ENCODE data around the gene RIPK1. TPM values are rescaled to one million over a fixed set of nuclear protein-coding genes. Genes with fewer than 3 reads are reported as not detected.

The RIPK1 gene
- total RNA-seq, 1 donor from 2014 or later = 14.7 TPM

- Mint-ChIP-seq H3K27me3 (no peaks in the 10 kb centered on the region), H3K4me3 (no peak overlapping the region), H3K36me3 (peaks cover 8% of the 10 kb centered on the region), H3K4me1 (ENCODE audit: unreplicated experiment) (peaks cover 19% of the 10 kb centered on the region), H3K27ac (no peak overlapping the region), H3K9me3 (no peaks in the 10 kb centered on the region)
- no peak for TF ChIP-seq CTCF (conservative IDR thresholded peaks at IDR 0.05)
- DNase-seq (ENCODE audit: extremely low spot score, unreplicated experiment) = no peak
Observed at GRCh38 chr6:3124667-3125066, 56.4 kb downstream of the RIPK1 start.

GRCh38 chr6:3125815-3126214, 57.5 kb downstream of the RIPK1 start:
- no peak for DNase-seq (ENCODE audit: extremely low spot score, unreplicated experiment)
- no peaks in the 10 kb centered on the region for H3K9me3 Mint-ChIP-seq
- peaks cover 11% of the 10 kb centered on the region for H3K4me1 Mint-ChIP-seq (ENCODE audit: unreplicated experiment)
- no peak overlapping the region for H3K4me3 Mint-ChIP-seq
- TF ChIP-seq CTCF (conservative IDR thresholded peaks at IDR 0.05) = no peak
- no peaks in the 10 kb centered on the region for H3K27me3 Mint-ChIP-seq
- peaks cover 10% of the 10 kb centered on the region for H3K36me3 Mint-ChIP-seq
- H3K27ac Mint-ChIP-seq = no peak overlapping the region

DNA sequence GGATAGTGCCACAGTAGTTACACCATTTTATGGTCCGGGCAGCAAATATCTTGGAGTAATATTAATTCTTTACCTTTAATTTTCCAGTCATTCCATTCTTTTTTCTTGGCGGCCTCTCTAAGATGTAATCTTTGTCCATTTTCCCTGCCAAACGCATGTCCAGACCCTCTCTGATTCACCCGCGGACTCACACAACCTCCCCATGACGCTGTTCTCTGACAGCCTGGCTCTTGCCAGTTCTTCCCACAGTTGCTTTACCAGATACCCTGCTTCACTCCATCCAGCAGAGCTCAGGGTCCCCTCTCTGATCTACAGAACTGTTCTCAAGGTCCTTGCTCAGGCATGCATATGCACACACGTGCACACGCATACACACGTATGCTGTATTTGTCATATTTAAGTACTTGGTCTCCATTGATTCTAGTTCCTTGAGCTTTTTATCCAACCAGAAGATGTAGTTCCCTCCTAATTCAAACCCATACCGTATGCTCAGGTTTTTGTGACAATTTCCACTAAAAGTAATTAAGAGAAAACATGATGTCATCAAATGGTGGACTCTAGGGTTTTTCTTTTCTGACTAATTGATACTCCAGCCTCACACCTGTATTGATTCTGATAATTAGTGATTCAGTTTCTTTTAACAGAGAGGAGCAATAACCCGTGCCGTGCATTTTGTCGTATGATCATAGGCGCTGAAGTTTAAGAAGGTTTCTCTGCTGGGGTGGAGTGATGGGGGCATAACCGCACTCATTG, 60.2 kb downstream of the RIPK1 start:
- H3K27ac Mint-ChIP-seq = no peak overlapping the region
- no peaks in the 10 kb centered on the region for H3K9me3 Mint-ChIP-seq
- H3K4me1 Mint-ChIP-seq (ENCODE audit: unreplicated experiment) = peaks cover 3% of the 10 kb centered on the region
- DNase-seq (ENCODE audit: extremely low spot score, unreplicated experiment) = no peak
- H3K36me3 Mint-ChIP-seq = peaks cover 26% of the 10 kb centered on the region
- H3K27me3 Mint-ChIP-seq = no peaks in the 10 kb centered on the region
- H3K4me3 Mint-ChIP-seq = no peak overlapping the region
- TF ChIP-seq CTCF (conservative IDR thresholded peaks at IDR 0.05) = no peak

DNA sequence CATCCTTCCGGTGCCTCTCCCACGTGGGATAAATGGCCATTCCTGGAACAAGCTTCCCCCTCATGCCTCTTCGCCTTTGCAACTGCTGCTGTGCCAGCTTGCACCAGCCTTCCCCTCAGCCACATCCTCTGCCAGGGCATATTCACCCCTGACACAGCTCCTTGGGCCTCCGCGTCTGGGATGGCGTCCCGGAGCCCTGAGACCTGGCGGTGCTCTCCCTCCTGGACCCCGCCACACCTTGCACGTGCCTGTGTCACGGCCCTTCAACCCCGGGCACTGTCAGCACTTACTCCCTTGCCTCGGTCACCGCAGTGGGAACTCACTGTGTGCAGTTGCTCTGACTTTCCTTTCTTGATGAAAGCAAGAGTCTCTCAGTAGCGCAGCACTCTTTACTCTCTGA, 63.4 kb downstream of the RIPK1 start:
- Mint-ChIP-seq H3K9me3 (no peaks in the 10 kb centered on the region), H3K36me3 (peaks cover 36% of the 10 kb centered on the region), H3K27me3 (no peaks in the 10 kb centered on the region), H3K4me1 (ENCODE audit: unreplicated experiment) (no peaks in the 10 kb centered on the region), H3K27ac (no peak overlapping the region), H3K4me3 (no peak overlapping the region)
- no peak for DNase-seq (ENCODE audit: extremely low spot score, unreplicated experiment)
- no peak for TF ChIP-seq CTCF (conservative IDR thresholded peaks at IDR 0.05)

DNA sequence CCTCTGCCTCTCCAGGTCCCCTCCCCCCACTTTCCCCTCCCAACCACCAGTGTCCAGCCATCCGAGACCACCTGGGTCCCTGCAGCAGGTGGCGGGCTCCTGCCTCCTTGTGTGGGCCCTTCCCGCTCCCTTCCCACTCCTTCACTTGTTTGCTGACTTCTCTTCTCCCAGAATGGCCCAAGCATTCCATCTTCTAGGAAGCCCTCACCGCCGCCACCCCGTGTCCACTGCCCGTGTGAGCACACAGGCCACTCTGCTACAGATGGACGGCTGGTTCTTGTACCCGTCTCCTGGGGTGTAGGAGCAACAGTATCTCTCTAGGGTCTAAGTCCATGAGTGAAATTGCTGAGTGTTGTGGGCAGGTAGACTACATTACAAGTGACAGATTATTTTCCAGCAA, 65.2 kb downstream of the RIPK1 start:
- no peak for DNase-seq (ENCODE audit: extremely low spot score, unreplicated experiment)
- H3K27ac Mint-ChIP-seq = no peak overlapping the region

More for the DNA sequence above, 65.2 kb downstream of the RIPK1 start:
- TF ChIP-seq CTCF (conservative IDR thresholded peaks at IDR 0.05) = no peak
- Mint-ChIP-seq H3K4me3 (no peak overlapping the region), H3K36me3 (peaks cover 43% of the 10 kb centered on the region), H3K4me1 (ENCODE audit: unreplicated experiment) (no peaks in the 10 kb centered on the region), H3K27me3 (no peaks in the 10 kb centered on the region), H3K9me3 (no peaks in the 10 kb centered on the region)
